ENCODE results near the gene LRCH2. TPM values are rescaled to one million over a fixed set of nuclear protein-coding genes. Genes with fewer than 3 reads are reported as not detected.
A peak's percentile ranks its signal among the peaks of the same experiment; 100 is the strongest.

LRCH2 gene
- 1.2 and 4.5 TPM in 2 replicates for total RNA-seq (2011; cell fraction: chromatin; rRNA removed; ENCODE audit: low replicate concordance)
- total RNA-seq (2011; cell fraction: nucleolus; rRNA removed): 0.67 and 0.92 TPM in 2 replicates
- 1.2 and 4.1 TPM in 2 replicates for total RNA-seq (2011; cell fraction: nucleoplasm; rRNA removed)
- 1.5 and 2.2 TPM in 2 replicates for total RNA-seq (2014; rRNA removed)
- 4.4 and 4.7 TPM in 2 replicates for total RNA-seq (2014; rRNA removed; fragmentation: Illumina TruSeq; extraction: Trizol)
- total RNA-seq (2015; rRNA removed; fragmentation: Illumina TruSeq; extraction: Trizol): 6.4 and 7.2 TPM in 2 replicates
- 2.6 TPM in 2 replicates for total RNA-seq (2021)
- polyA plus RNA-seq (2011; rRNA removed): 1.3 and 6.3 TPM in 2 replicates
- 0.53 and 0.64 TPM in 2 replicates for polyA plus RNA-seq (2011; cell fraction: cytosol; rRNA removed)
- 0.79 and 1.9 TPM in 2 replicates for polyA plus RNA-seq (2011; cell fraction: nucleus; rRNA removed)
- 3.1 and 3.8 TPM in 2 replicates for polyA plus RNA-seq (2012)
- 2.1 and 2.9 TPM in 2 replicates for polyA plus RNA-seq (2014; fragmentation: Illumina TruSeq; extraction: Trizol)
- 1 to 10 TPM; 2.4 to 3.9 TPM for polyA plus RNA-seq (2014; fragmentation: Nextera tagmentation; extraction: Ambion mirVana)
- polyA plus RNA-seq (2014; rRNA removed): 1.4 and 1.6 TPM in 2 replicates
- polyA minus RNA-seq (2011; rRNA and poly(A)+ RNA removed): 2.8 and 10.7 TPM in 2 replicates
- polyA minus RNA-seq (2011; cell fraction: cytosol; rRNA and poly(A)+ RNA removed): 0.91 and 3.1 TPM in 2 replicates
- 1.3 and 2.6 TPM in 2 replicates for polyA minus RNA-seq (2011; cell fraction: nucleus; rRNA and poly(A)+ RNA removed)
- Bru-seq, nascent RNA: percentile 44 among the genes with signal in this experiment
- percentile 52 among the genes with signal in this experiment for BruChase-seq, experiment 1, labeled RNA remaining after a 2-hour chase
- percentile 56 among the genes with signal in this experiment for BruChase-seq, experiment 2, labeled RNA remaining after a 6-hour chase
- long read RNA-seq, experiment 1, partial matches to known transcripts: 30 of 32 reads
- long read RNA-seq, experiment 1, other reads (novel, unspliced or antisense): 2 of 32 reads
- long read RNA-seq, experiment 2, partial matches to known transcripts: 0 of 5 reads
- long read RNA-seq, experiment 2, other reads (novel, unspliced or antisense): 5 of 5 reads
- long read RNA-seq, experiment 3, partial matches to known transcripts: 1 of 1 reads
- long read RNA-seq, experiment 3, other reads (novel, unspliced or antisense): 0 of 1 reads

- Histone ChIP-seq H3K9ac (ENCODE audit: insufficient read depth in 1 of 2, low read depth in 2 of 2, low read length in 2 of 2) (no peak within 1 kb of the TSS), H3K4me3 (no peak within 1 kb of the TSS), H3K27me3 (ENCODE audit: control insufficient read depth in 2 of 2, insufficient read depth in 2 of 2, low read length in 2 of 2) (peaks cover 4 to 5% of the 10 kb centered on the region in 2 experiments; a peak in 2 of 5 replicates), H3K9me1 (ENCODE audit: control insufficient read depth, insufficient read depth, low read length) (no peaks in the 10 kb centered on the region), H3K4me1 (replicated peaks in 1 of 2; ENCODE audit: control insufficient read depth in 2 of 2, insufficient read depth in 2 of 2, low read length in 2 of 2) (no peaks in the 10 kb centered on the region), H3K36me3 (ENCODE audit: control insufficient read depth, insufficient read depth, low read length) (no peaks in the 10 kb centered on the region), H3K27ac (ENCODE audit: extremely low read depth, low read depth, low read length) (no peak within 1 kb of the TSS), H2AFZ (ENCODE audit: low read depth, low read length) (no peak within 1 kb of the TSS), H3K4me2 (ENCODE audit: insufficient read depth, low read length) (no peak within 1 kb of the TSS), H3K79me2 (ENCODE audit: control insufficient read depth, insufficient read depth, low read length) (no peaks in the 10 kb centered on the region), H3K9me3 (replicated peaks; ENCODE audit: control insufficient read depth, insufficient read depth, low read depth, low read length) (no peaks in the 10 kb centered on the region), H4K20me1 (replicated peaks; ENCODE audit: control insufficient read depth, insufficient read depth, low read length) (no peaks in the 10 kb centered on the region)
- no peak for FAIRE-seq
- TF ChIP-seq TRIM28 (IDR thresholded peaks at IDR 0.05) (no peak), JUND (IDR thresholded peaks at IDR 0.05; ENCODE audit: borderline replicate concordance, low read depth, low read length) (no peak), JUND (tag; IDR thresholded peaks at IDR 0.05; ENCODE audit: borderline replicate concordance, low read depth, low read length) (no peak)
- 0% methylated on average over 12 of the region's 59 CpGs for WGBS (ENCODE audit: insufficient coverage, low coverage, missing lambda C conversion rate)
- ChIA-PET CTCF (ENCODE audit: low intra/inter-chr PET ratio) (no interaction called here), POLR2A (no interaction called here)
- BruUV-seq (replicated peaks): no TSS peak
- ATAC-seq: no peak
- intact Hi-C loops (cut with micrococcal nuclease) (no loop called here), in situ Hi-C loops (cut with MboI) (no loop called here)
- DNase-seq (ENCODE audit: extremely low read depth in 1 of 4, low spot score in 3 of 4): no peak
Measured at GRCh38 chrX:115233497-115234455, at the start of gene LRCH2. LRCH2 (minus strand) TSS chrX:115234096; CDS start chrX:115234041, 55 bp downstream.

Data from K562 (cell line).